Daoy (cell line): Measurements from ENCODE around the gene IGFN1. TPM values are rescaled to one million over a fixed set of nuclear protein-coding genes. Genes with fewer than 3 reads are reported as not detected.

Experiments used
- DNase-seq: peaks from one replicate; pipeline ENCODE4 v3.0.0-alpha.2; 2015; ENCODE audit warnings: low read depth
- total RNA-seq: library from RNA; depleted of rRNA; stranded (reverse); fragments of >200 nt; shearing (Covaris generic); gene quantifications from 2 replicates; pipeline ENCODE4 v1.2.3, GENCODE V29; 2014

Gene IGFN1
- total RNA-seq, 1 experiment from 2014 or later, result 0.51 TPM

DNA sequence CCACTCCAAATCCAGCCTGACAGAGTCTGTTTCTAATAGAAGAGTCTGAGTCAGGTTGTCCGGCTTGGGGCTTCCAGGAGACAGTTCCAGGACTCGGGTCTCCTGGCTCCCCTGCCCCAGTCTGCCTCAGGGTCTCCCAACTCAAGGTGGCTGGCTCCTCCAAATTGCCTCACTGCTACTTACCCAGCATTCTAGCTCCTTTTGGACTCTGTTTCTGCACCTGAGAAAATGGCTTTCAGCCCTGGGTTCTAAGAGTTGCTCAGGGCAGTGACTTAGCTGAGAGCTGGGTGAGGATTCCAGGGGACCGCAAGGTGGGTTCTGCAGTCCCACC, 5.5 kb upstream of the IGFN1 start:
- DNase-seq, result no peak

- DNase-seq, result no peak
Measured at GRCh38 chr1:201185527-201186128, 5.0 kb upstream of the IGFN1 start.

- DNase-seq, result no peak
Measured at GRCh38 chr1:201186192-201186591, 4.4 kb upstream of the IGFN1 start.

- DNase-seq, result no peak
Measured at GRCh38 chr1:201189085-201189484, 1.5 kb upstream of the IGFN1 start.

- no peak for DNase-seq
Measured at GRCh38 chr1:201190005-201190404, 619 bp upstream of the IGFN1 start.

GRCh38 chr1:201191653-201192260, 1.1 kb downstream of the IGFN1 start:
- DNase-seq, result peak; percentile 93

DNA sequence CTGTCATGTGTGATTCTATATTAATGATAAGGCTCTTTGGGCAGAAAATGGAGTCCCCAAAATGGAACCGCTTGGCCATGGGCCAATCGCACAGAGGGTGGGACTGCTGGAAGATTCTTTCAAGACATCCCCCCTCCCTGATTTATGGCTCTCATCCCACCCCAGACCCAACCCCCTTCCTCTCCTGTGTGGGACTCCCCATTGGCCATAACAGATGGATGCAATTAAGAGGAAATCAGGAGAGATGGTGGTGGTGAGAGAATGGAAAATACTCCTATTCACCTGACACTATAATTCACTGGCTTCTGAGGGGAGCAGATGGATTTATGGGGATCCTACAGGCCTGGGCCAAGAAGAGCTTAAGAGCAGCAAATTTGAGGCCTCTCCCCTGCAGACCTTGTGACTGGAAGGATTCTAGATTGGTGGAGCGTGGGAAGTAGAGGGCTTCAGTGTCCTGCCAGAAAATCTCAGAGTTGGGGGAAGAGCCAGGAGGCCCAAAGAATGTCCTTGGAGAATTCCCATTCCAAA, 1.7 kb downstream of the IGFN1 start:
- DNase-seq, result no peak

GRCh38 chr1:201194046-201194445, 3.4 kb downstream of the IGFN1 start:
- no peak for DNase-seq

DNA sequence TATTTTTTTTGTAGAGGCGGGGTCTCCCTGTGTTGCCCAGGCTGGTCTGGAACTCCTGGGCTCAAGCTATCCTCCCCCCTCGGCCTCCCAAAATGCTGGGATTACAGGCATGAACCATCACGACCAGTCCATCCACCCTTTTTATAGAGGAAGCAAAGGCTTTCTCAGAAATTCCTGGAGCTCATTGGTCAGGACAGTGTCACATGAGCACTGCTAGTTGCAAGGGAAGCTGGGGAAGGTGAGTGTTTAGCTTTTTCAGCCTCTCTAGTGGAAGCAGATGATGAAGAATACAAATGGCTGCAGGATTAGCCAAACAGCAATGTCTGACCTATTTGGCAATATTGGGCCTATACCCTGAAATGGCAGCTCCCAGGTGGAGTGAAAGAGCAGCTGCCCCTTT, 8.0 kb downstream of the IGFN1 start:
- DNase-seq, result no peak

GRCh38 chr1:201205036-201205435, 14.4 kb downstream of the IGFN1 start:
- no peak for DNase-seq

DNA sequence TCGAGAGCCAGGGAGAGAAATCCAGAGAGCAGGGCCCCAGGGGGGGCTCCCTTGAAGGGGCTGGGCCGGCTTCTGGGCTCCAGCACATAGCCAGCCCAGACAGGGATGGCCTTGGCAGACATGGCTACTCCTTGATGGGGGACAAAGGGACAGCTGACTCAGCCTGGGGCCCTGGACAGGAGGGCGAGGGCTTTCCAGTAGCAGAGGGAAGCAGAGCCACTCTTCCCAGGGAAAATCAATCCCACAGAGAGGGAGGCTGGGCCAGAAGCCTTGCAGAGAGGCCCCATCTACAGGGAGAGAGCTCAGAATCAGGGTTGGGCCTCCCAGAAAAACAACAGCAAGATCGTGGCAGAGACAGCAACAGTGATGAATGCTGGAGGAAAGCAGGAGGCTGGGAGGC, 15.6 kb downstream of the IGFN1 start:
- no peak for DNase-seq

DNA sequence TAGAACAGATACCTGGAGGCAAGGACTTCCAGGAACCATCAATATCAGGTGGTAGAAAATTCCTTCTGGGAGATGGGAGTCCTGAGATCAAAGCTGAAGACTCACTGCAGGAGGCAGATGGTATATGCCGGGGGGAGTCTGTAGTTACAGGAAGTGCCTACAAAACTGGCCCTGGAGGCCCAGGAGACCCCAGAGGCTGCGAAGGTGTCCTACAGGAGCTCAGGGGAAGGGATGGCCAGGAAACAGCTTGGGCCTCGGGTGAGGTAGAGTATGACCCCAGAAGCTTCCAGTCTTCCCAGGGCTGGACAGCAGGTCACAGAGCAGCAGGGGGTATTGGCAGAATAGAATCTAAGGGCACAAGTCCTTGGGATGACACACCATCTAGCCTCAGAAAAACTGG, 16.4 kb downstream of the IGFN1 start:
- no peak for DNase-seq

DNA sequence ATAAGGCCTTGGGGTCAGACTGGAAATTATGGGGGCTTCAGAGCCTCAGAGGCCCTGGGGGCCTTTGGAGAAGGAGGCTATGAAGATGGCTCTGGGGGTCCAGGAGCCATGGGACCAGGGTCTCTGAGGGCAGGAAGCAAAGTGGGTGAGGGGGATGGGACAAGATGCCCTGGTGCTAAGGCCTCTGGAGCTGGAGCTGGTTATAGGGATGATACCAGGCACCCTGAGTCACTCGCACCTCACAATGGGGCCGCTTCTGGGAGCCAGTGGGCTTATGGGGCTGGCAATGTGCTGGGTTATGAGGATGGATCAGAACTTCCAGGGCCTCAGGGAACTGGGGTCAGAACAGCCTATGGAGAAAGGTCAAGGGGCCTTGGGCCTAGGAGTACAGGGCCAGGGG, 17.6 kb downstream of the IGFN1 start:
- no peak for DNase-seq

DNA sequence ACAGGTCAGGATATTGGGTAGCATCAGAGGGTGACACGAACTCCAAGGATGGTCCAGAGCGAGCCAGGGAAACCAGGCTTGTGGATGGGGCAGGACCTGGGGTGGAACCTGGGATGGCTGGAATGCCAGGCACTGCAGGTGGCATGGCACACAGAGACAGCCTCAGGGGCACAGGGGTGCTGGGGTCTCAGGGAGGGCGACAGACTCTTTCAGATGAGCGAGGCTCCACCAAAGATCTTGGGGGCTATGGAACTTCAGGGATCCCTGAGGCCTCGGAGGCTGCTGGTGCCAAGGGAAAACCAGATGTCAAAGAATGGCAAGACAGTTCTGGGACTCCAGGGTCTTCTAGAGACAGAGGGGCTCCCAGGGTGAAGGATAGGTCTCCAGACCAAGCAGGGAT, 21.4 kb downstream of the IGFN1 start:
- DNase-seq, result no peak

DNA sequence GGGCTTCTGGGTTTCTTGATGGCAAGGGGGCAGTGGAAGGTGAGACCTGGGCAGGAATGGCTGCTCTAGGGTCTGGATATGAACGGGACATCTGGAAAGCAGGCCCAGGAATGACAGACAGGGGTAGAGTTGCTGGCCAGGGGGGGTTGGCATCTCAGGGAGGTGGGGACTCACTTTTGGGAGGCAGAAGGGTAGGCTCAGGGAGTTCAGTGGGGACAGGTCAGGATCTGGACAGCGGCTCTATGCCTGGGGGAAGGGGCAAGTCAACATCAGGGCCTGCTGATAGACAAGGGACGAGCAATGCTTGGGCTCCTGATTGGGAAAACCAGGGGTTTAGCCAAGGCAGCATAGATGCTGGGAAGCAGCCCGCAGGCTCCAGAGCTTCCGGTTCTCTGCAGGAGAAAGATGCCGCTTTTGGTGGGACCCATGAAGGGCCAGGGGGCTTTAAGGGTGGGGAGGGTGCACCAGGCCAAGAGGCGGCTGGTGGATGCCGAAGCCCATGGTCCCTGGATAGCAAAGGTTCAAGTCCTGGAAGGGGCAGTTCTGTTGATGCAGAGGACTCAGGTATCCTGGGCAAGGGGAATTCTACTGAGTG, 21.9 kb downstream of the IGFN1 start:
- DNase-seq, result no peak

DNA sequence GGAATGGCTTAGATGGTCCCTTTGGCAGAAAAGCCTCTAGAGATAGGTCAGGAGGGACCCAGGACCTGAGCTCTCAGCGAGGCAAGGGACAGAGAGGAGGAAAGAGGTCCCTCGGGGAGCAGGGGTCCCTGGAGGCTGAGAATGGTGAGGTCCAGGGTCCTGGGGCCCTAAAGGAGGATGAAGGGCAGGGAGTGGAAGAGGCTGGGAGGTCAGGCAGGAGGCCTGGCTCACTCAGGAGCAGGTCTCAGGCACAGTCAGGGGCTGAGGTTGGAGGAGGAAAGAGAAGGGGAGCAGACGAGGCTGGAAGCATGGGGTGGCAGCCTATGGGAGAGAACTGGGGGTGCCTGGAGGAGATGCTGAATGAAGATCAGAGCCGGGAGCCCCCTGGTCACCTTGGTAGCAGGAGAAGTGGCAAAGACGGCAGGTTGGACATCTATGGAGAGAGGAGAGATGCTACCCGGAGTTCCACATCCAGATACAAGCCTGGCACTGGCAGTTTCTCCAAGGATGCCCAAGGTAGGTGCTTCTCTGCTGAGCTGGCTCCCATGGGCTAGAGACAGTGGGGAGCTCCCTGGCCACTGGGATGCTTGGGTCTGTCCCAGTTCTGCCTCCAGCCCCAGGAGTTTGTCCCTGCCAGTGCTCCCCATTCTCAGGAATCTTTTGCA, 22.6 kb downstream of the IGFN1 start:
- DNase-seq, result no peak

DNA sequence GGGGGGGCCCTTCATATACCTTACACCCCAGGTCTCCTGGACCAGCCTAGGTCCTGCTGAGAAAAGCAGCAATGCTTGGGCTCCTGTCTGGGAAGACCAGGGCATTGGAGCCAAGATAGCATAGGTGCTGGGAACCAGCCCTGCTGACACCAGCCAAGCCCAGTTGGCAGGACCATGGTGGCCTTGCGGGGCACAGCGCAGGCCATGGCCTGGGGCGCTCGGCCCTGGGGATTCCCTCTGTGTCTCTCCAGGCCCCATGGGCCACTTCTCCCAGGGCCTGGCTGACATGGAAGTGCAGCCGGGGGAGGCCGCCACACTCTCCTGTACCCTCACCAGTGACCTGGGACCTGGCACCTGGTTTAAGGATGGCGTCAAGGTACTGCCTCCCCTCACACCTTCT, 23.3 kb downstream of the IGFN1 start:
- no peak for DNase-seq

DNA sequence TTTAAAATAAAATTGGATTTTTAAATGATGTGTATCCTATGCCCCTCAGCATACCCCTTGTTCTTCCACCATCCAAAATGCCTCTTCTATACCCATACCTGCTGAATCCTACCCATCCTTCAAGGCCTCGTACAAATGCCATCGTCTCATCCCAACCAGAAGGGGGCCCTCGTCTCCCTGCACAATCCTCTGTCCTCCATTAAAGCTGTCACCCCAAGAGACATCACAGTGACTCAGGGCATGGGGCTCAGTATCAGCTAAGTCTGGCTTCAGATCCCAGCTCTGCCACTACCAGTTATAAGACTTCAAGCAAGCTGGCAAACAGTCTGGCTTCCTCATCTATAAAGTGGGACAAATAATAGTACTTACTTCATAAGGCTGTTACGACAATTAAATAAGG, 23.8 kb downstream of the IGFN1 start:
- DNase-seq, result peak; percentile 42

DNA sequence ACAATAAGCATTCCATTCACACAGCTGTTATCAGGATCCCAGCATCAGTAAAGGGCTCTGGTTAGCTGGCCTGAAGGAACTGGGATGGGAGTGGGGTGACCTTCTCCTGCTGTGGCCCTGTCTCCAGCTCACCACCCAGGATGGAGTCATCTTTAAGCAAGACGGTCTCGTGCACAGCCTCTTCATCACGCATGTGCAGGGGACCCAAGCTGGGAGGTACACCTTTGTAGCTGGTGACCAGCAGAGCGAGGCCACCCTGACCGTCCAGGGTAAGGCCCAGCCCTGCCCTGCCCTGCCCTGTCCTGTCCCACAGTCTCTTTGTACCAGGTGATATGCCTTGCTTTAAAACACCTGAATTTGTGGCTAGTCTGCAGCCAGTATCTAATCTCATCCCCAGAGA, 24.3 kb downstream of the IGFN1 start:
- DNase-seq, result no peak

- DNase-seq, result no peak
Measured at GRCh38 chr1:201215531-201216357, 25.1 kb downstream of the IGFN1 start.

DNA sequence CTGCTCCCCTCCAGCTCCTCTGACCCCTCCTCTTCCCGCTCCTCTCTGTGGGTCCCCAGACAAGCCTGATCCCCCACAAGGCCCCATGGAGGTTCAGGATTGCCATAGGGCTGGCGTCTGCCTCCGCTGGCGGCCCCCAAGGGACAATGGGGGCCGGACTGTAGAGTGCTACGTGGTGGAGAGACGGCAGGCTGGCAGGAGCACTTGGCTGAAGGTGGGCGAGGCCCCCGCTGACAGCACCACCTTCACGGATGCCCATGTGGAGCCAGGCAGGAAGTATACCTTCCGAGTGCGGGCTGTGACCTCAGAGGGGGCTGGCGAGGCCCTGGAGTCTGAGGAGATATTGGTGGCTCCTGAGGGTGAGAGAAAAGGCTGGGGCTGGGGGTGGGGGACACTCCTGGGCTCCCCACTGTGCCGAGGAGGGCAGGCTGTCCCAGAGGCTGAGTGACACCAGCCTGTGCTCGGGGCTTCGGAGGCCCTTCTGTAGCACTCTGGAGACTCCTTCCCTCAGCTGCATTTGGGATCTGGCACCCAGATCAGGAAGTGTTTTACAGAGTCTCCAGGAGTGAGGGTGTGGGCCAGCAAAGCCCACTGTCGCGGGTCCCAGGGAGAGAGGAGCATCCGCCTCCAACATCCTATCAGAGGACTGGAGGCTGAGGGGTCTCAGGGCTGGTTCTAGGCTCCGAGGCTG, 25.9 kb downstream of the IGFN1 start:
- no peak for DNase-seq

- no peak for DNase-seq
Measured at GRCh38 chr1:201217146-201217545, 26.5 kb downstream of the IGFN1 start.
